A673 (cell line): ENCODE data around the gene EPB41.

Experiments
- EZH2 ChIP-seq: fragments of 200-600 bp; sonication (generic); IDR thresholded peaks from 2 replicates; pipeline ENCODE4 v1.6.1; 2017; ENCODE audit warnings: borderline replicate concordance, low read depth, mild to moderate bottlenecking, mixed read lengths, antibody characterized with exemption, low read length; ENCODE audit not compliant: poor library complexity, severe bottlenecking
- TF ChIP-seq, protein P1 (sequence below): fragments of 300-800, 200-600 bp; sonication (generic); conservative IDR thresholded peaks from 2 replicates; pipeline ENCODE4 v1.5.1; 2017; ENCODE audit warnings: low read depth, mild to moderate bottlenecking, antibody characterized with exemption, low read length, moderate library complexity, mixed read lengths

DNA sequence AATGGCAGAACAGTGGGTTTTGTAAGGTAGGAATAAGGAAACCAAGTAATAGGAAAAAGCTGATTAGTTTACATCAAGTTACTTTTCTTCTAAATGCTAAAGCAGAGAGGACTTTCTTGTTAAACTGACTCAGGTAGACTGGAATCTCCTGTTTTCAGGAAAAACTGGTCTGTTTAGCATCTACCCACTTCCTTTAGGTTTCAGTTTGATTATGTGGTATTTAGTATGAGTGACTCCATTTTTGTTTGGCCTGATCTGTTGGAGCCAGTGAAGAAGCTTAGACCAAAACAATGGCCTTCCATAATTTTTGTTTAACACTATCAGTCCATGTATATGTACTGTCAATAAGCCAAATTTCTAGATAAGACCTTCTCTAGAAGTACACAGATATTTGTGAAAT is 88.4 kb downstream of the EPB41 start:
- no peak for TF ChIP-seq EZH2
- TF ChIP-seq, protein P1, sequence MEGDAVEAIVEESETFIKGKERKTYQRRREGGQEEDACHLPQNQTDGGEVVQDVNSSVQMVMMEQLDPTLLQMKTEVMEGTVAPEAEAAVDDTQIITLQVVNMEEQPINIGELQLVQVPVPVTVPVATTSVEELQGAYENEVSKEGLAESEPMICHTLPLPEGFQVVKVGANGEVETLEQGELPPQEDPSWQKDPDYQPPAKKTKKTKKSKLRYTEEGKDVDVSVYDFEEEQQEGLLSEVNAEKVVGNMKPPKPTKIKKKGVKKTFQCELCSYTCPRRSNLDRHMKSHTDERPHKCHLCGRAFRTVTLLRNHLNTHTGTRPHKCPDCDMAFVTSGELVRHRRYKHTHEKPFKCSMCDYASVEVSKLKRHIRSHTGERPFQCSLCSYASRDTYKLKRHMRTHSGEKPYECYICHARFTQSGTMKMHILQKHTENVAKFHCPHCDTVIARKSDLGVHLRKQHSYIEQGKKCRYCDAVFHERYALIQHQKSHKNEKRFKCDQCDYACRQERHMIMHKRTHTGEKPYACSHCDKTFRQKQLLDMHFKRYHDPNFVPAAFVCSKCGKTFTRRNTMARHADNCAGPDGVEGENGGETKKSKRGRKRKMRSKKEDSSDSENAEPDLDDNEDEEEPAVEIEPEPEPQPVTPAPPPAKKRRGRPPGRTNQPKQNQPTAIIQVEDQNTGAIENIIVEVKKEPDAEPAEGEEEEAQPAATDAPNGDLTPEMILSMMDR, result no peak
